ENCODE results near the gene ZNF487.

- TF ChIP-seq EZH2phosphoT487 (IDR thresholded peaks at IDR 0.05; ENCODE audit: insufficient read depth, low read depth) = no peak
- no peak for TF ChIP-seq EZH2 (IDR thresholded peaks at IDR 0.05; ENCODE audit: insufficient read depth, poor library complexity, severe bottlenecking)
Measured at GRCh38 chr10:43491855-43492254, 54.9 kb downstream of the ZNF487 start.

Data from GM23248 (cell line).